GM19467 (cell line): Measurements from ENCODE around the gene IGLL1.
"Not testable (repeated sequence)": the region's sequence is repeated elsewhere in the genome, so short reads cannot be mapped to it uniquely, and the experiment has no call there.

Experiments used
- ATAC-seq: cut with Tn5 transposase; IDR thresholded peaks from one replicate; pipeline ENCODE4 v1.9.1; 2021; ENCODE audit warnings: mild to moderate bottlenecking, moderate library complexity; ENCODE audit not compliant: unreplicated experiment

The IGLL1 gene

DNA sequence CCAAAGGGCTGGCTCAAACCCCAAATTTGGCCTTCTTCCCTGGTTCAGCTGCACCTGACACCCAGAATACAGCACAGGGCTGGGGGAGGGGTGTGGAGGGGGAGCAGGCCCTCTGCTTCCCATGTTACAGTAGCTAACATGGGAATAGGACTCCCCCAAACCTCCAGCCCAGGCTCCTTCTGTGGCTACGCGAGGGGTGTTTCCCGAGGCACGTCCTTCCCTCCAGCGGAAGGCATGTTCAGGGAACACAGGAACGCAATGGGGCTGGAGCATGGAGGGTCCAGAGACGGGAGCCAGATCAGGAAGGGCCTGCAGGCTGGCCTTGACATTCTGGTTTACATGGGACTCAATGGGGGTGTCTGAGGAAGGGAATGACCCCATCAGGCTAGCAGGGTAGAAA lies 11.8 kb upstream of the IGLL1 start:
- no peak for ATAC-seq

- no peak for ATAC-seq
Measured at GRCh38 chr22:23591201-23591791, 11.2 kb upstream of the IGLL1 start.

DNA sequence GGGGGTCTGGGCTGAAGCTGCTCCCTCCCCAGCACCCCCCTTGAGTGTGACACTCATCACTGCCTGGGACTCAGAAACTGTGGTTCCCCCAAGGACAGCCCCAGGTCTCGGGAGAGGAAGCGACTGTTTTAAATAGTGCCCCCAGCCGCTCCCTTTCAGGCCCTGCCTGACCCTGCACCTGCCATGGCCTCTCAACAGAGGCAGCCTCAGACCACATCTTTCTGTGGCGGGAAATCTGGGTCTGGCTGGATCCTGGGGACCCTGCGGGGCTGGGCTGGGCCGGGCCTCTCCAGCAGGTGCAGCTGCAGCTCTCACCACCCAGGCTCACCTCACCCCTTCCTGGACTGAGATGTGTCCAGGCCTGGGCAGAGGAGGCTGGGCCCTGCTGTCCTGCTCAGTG lies 3.7 kb upstream of the IGLL1 start:
- no peak for ATAC-seq

DNA sequence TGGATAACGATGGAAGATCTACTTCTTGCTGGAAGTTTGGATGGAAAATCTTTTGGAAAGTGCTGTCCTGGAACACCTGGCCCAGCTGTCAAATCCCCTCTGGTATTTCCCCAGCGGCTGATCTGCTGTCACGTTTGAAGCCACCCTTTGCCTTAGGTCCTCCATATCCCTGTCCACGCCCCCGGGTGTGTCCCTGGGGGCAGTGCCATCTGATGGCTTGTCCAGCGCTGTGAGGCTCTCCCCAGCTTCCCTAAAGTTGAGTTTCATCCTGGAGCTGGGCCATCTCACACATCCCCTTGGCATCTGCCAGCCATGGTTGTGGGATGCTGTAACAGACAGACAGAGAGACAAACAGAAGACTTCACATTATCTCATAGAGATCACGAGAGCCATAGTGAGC lies 3.1 kb upstream of the IGLL1 start:
- ATAC-seq, result no peak

DNA sequence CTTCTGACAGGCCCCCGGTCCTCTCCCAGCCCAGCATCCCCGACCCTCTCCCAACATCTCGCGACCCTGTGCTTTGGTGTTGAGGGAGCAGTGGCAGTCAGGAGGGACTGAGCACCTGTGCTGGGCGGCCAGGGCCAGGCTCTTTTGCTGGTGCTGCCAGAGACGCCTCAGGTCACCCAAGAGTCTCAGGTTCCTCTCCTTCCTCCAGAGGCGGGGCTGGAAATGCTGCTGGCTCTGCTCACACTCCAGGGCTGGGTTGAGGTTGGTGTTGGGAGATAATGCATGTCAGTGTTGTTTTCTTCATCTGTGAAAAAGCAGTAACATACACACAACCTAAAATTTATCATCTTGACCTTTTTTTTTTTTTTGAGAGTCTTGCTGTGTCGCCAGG lies 1.2 kb upstream of the IGLL1 start:
- no peak for ATAC-seq

DNA sequence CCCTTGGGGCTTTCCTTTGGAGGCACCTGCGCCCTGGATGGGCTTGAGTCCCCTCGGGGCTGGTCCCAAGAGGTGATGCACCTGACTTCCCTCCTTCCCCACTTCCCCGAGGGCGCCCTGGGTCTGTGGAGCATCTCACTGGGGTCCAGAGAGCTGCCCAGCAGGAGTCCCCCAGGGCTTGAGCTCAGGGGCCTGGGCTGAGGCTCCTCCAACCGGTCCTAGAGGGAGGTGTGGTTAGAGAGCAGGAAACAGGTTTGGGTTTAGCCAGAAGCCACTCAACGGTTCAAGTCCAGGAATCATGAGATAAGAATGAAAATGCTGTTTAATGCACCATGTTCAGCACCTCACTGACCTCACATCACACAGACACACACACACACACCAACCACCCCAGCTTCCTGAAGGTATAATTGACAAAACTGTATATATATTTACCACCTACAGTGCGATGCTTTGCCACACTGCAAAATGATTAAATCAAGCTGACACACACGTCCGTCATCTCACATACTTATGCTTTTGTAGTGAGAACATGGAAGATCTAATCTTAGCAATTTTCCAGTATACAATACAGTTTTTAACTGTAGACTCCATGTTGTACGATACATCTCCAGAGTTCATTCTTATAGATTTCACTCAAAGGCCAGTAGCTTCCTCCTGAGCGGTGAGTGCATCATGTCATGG lies 628 bp upstream of the IGLL1 start:
- no peak for ATAC-seq

GRCh38 chr22:23579280-23579679 lies 810 bp downstream of the IGLL1 start:
- ATAC-seq, result no peak

DNA sequence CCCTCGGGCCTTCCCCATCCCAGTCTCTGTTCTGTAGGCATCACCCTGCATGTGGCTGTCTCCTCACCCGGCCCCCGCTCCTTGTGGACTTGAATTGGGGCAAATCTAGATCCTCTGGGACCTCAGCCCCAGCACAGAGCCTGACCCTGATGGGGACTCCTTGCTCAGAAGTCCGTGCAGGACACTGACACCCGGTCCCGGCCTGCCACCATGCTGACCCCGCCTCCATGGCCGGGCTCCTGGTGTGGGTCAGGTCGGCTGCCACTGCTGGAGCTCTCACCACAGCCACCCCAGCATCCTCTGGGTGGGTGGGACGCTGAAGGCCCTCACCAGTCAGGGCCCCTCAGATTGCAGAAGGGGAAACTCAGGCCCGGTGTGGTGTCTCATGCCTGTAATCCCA lies 1.8 kb downstream of the IGLL1 start:
- ATAC-seq, result no peak

DNA sequence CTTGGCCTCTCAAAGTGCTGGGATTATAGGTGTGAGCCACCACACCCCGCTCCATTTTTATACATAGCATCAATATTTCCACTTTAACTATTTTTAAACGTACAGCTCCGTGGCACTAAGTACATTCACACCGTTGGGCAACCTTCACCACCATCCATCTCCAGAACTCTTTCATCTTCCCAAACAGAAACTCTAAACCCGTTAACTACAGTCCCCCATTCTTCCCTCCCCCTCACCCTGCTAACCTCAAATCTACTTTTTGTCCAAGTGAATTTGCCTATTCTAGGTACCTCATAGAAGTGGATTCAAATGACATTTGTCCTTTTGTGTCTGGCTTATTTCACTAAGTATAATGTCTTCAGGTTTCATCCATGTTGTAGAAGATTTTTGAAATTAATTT lies 3.4 kb downstream of the IGLL1 start:
- ATAC-seq, result no peak

GRCh38 chr22:23575601-23576000 lies 4.5 kb downstream of the IGLL1 start:
- ATAC-seq, result no peak

DNA sequence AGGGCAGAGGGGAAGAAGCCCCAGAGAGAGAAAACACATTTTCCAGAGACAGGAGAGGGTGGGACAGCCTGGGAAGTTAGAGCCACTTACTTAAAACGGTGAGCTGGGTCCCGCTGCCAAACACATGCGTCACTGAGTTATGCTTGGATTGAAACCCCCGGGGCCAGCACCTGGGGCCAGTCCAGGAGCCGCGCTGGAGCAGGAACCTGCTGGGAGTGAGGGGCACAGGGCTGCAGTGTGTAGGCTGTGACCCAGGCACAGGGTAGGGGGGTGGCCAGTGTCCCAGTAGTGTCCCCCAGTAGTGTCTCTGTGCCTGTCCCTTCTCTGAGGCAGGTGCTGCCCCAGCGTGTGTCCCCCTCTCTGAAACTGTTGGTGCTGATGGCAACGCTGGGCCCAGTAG lies 5.2 kb downstream of the IGLL1 start:
- ATAC-seq, result no peak

DNA sequence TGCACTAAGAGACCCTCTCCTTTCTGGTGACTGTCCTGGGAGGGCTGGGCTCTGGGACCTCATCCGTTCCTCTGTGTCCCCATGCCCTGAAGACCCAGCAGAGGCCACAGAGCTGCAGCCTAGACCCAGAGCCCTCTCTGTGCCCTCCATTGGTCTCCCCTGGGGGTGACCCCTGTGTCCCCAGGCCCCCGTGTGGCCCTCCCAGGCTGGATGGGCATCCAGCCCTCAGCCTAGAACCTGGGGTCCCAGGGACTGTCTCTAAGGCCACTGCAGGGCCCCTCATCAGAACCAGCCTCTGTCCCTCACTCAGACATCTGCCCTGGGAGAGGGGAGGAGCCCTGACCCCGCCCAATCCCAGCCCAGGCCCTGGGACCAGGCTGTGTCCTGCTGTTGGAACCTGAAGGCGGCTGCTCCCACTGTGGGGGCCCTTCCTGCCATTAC lies 5.7 kb downstream of the IGLL1 start:
- no peak for ATAC-seq

DNA sequence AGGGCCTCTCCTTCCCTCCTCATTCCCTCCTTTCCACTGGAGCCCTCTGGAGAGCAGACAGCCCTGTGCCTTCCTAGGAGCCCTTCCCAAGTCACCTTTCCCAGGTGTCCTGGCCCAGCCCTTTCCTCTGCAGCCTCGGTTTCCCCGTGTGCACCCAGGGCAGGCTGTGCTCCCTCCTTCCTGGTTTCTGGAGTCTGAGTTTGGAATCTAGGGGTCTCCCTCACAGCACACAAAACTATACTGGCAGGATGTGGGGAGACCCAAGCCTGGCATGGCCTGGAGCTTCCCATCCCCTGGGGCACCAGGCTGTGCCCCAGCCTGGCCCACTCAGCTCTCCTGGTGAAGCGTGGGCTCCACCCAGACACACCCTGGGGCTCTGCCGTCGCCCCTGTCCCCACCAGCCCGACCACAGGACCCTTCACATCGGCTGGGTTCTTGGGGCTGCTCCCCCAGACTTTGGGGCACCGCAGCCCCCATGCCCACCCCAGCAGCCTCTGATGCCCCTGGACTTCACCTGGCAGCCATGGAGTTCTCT lies 6.3 kb downstream of the IGLL1 start:
- not testable (repeated sequence) for ATAC-seq

DNA sequence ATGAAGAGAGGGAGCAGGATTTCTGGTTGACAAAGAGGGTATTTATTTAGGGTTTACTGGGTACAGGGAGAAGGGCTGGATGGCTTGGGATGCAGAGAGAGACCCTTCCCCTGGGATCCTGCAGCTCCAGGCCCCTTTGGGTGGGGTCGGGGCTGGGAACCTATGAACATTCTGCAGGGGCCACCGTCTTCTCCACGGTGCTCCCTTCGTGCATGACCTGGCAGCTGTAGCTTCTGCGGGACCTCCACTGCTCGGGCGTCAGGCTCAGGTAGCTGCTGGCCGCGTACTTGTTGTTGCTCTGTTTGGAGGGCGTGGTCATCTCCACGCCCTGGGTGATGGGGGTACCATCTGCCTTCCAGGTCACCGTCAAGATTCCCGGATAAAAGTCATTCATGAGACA lies 7.0 kb downstream of the IGLL1 start:
- not testable (repeated sequence) for ATAC-seq

- no peak for ATAC-seq
Measured at GRCh38 chr22:23571486-23571885, 8.6 kb downstream of the IGLL1 start.

DNA sequence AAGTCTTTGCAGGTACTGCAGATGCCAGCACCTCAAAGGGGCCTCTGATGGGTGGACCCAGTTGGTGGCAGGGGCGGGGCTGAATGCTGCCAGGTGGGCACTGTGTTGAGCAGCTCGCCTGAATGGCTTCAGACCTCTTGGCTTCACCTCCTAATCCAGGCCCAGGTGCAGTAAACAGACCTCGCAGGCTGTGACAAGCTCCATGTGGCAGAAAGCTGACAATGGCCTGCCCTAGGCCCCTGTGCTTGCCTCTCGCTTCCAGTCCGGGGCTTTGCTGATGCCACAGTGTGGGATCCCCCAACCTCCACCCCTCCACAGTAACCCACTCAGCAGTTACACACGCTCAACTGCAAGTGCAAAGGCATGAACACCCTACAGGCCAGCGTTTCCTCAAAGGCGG lies 9.4 kb downstream of the IGLL1 start:
- ATAC-seq, result no peak

- no peak for ATAC-seq
Measured at GRCh38 chr22:23569716-23570115, 10.4 kb downstream of the IGLL1 start.

- ATAC-seq, result no peak
Measured at GRCh38 chr22:23569291-23569690, 10.8 kb downstream of the IGLL1 start.

GRCh38 chr22:23566705-23567475 lies 13.2 kb downstream of the IGLL1 start:
- ATAC-seq, result no peak

DNA sequence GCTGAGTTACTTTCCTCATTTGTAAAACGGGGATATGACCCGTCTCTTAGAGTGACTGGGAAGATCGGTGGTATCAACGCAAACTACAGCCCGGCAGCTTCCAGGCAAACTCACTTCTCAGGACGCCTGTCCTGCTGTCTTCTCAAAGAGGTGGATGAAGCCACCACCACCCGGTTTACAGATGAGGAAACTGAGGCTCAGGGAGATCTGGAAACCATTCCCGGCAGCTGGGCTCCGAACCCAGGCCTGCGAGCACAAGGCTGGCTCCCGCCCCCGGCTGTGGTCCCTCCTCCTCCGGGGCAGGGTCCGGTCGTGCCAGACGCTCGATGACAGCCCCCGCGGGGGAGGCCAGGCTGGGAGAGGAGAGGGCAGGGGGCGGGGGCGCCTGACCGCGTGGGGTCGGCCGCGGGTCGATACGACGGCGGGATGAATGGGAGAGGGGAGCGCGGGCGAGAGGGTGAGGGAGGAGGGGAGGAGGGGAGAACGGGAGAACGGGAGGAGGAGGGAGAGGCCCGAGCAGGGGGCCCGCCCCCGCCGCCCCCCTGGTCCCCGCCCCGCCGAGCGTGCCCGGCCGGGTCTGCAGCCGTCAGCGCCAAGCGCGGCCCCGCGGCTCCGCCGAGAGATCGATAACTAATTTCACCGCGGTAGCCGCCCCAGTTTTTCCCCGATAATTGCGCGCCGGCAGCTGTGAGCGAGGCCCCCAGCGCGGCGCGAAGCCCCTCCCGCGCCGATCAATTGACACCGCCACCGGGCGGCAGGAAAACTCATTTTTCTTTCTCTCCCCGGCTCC lies 14.0 kb downstream of the IGLL1 start:
- ATAC-seq, result no peak

DNA sequence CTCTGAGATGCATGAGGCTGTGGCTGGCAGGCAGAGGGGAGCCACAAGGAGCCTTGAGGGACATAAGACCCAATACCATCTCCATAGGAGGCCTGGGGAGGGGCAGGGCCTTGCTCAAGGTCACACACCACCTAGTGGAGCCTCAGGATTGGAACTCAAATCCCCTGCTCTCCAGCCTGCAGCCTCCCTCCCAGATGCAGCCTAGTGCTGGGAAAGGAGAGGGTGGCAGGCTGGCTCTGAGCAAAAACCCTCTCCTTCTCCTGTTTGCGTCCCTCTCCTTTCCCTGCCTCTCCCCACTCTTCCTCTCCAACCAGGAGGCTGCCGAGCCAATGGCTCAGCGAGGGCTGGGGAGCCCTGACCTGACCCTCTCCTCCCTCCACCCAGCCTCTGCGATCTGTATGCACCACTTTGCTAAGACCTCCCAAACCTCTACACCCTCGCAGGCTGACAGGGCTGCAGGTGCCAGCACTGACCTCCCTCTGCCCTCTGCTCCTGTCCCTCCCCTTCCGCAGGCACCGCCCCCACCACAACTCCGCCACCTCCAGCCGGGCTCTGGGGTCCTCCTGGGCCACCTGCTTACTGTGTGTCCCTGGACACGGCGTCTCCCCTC lies 14.7 kb downstream of the IGLL1 start:
- no peak for ATAC-seq
